HL-60 (cell line): Measurements from ENCODE around the gene GPBP1.

Experiments used
- DNase-seq, 2 experiments: peaks; one replicate each; pipeline ENCODE4 v3.0.0-alpha.2; 2010 to 2020; ENCODE audit warnings: low read depth in 1 of 2, low spot score in 1 of 2
- H3K27ac ChIP-seq: fragments of 250-450 bp; sonication (Bioruptor Pico); replicated peaks from 2 replicates; pipeline ENCODE4 v1.5.1; 2020; ENCODE audit warnings: mild to moderate bottlenecking, moderate library complexity
- H3K27me3 ChIP-seq: fragments of 250-450 bp; sonication (Bioruptor Pico); 2 replicates; pipeline ENCODE4 v1.5.1; 2021; ENCODE audit warnings: mild to moderate bottlenecking, moderate library complexity; ENCODE audit not compliant: insufficient read depth, poor library complexity, severe bottlenecking
- H3K4me3 ChIP-seq: replicated peaks from 2 replicates; pipeline ENCODE4 v1.5.1; 2011; ENCODE audit warnings: mild to moderate bottlenecking, control low read depth, low read length; ENCODE audit not compliant: insufficient read depth
- GABPA ChIP-seq: IDR thresholded peaks from 2 replicates; pipeline ENCODE4 v1.6.1; 2012; ENCODE audit warnings: low read depth
- POLR2AphosphoS5 ChIP-seq: IDR thresholded peaks from 2 replicates; pipeline ENCODE4 v1.6.1; 2012; ENCODE audit warnings: low read depth
- SPI1 ChIP-seq: IDR thresholded peaks from 2 replicates; pipeline ENCODE4 v1.6.1; 2012; ENCODE audit warnings: low read depth, mild to moderate bottlenecking, borderline replicate concordance
- TF ChIP-seq, protein P1 (sequence below): IDR thresholded peaks from 2 replicates; pipeline ENCODE4 v1.6.1; 2012; ENCODE audit warnings: low read depth; ENCODE audit not compliant: insufficient replicate concordance
- TF ChIP-seq, protein P2 (sequence below): IDR thresholded peaks from one replicate; pipeline ENCODE4 v1.5.1; 2011; ENCODE audit warnings: low read length, control low read depth, inconsistent platforms; ENCODE audit not compliant: insufficient read depth

GPBP1 gene

DNA sequence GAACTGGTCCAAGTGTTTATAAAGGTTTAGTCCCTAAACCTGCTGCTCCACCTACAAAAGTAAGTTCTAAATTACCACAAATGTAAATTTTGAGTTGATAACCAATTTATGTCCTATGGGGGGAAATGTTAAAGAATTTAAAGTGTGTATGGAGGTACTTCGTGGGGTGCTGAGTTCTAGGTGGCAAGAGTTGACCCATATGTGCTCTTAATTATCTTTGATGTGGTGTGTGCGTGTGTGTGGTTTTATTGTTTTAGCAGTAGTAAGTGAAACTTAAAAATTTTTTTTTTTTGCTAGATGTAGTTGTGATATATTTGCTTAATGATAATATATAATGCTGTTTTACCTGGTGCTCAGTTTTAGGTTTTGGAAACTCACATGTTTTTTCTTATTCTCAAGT lies 72.6 kb downstream of the GPBP1 start:
- TF ChIP-seq POLR2AphosphoS5 (no peak), SPI1 (no peak), GABPA (no peak)
- TF ChIP-seq, protein P1, sequence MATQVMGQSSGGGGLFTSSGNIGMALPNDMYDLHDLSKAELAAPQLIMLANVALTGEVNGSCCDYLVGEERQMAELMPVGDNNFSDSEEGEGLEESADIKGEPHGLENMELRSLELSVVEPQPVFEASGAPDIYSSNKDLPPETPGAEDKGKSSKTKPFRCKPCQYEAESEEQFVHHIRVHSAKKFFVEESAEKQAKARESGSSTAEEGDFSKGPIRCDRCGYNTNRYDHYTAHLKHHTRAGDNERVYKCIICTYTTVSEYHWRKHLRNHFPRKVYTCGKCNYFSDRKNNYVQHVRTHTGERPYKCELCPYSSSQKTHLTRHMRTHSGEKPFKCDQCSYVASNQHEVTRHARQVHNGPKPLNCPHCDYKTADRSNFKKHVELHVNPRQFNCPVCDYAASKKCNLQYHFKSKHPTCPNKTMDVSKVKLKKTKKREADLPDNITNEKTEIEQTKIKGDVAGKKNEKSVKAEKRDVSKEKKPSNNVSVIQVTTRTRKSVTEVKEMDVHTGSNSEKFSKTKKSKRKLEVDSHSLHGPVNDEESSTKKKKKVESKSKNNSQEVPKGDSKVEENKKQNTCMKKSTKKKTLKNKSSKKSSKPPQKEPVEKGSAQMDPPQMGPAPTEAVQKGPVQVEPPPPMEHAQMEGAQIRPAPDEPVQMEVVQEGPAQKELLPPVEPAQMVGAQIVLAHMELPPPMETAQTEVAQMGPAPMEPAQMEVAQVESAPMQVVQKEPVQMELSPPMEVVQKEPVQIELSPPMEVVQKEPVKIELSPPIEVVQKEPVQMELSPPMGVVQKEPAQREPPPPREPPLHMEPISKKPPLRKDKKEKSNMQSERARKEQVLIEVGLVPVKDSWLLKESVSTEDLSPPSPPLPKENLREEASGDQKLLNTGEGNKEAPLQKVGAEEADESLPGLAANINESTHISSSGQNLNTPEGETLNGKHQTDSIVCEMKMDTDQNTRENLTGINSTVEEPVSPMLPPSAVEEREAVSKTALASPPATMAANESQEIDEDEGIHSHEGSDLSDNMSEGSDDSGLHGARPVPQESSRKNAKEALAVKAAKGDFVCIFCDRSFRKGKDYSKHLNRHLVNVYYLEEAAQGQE = no peak
- TF ChIP-seq, protein P2, sequence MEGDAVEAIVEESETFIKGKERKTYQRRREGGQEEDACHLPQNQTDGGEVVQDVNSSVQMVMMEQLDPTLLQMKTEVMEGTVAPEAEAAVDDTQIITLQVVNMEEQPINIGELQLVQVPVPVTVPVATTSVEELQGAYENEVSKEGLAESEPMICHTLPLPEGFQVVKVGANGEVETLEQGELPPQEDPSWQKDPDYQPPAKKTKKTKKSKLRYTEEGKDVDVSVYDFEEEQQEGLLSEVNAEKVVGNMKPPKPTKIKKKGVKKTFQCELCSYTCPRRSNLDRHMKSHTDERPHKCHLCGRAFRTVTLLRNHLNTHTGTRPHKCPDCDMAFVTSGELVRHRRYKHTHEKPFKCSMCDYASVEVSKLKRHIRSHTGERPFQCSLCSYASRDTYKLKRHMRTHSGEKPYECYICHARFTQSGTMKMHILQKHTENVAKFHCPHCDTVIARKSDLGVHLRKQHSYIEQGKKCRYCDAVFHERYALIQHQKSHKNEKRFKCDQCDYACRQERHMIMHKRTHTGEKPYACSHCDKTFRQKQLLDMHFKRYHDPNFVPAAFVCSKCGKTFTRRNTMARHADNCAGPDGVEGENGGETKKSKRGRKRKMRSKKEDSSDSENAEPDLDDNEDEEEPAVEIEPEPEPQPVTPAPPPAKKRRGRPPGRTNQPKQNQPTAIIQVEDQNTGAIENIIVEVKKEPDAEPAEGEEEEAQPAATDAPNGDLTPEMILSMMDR = no peak
- Histone ChIP-seq H3K27ac (no peak overlapping the region), H3K27me3 (no peaks in the 10 kb centered on the region), H3K4me3 (no peak overlapping the region)
- no peak for DNase-seq

DNA sequence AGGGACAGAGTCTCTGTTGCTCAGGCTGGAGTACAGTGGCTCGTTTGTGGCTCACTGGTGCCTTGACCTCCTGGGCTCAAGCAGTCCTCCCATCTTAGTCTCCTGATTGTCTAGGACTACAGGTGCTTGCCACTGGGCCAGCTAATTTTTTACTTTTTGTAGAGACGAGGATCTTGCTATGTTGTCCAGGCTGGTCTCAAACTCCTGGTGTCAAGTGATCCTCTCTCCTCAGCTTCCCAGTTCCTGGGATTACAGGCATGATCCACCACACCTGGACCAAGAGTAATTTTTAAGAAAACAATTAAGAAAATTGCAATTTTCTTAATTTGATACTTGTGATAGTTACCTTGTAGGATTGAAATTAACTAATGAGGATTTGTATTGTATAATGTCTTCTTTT lies 73.9 kb downstream of the GPBP1 start:
- no peak for TF ChIP-seq GABPA
- TF ChIP-seq POLR2AphosphoS5 = no peak
- TF ChIP-seq, protein P2 = no peak
- TF ChIP-seq, protein P1 = no peak
- TF ChIP-seq SPI1 = no peak
- no peak for DNase-seq
- Histone ChIP-seq H3K27ac (no peak overlapping the region), H3K4me3 (no peak overlapping the region), H3K27me3 (no peaks in the 10 kb centered on the region)

DNA sequence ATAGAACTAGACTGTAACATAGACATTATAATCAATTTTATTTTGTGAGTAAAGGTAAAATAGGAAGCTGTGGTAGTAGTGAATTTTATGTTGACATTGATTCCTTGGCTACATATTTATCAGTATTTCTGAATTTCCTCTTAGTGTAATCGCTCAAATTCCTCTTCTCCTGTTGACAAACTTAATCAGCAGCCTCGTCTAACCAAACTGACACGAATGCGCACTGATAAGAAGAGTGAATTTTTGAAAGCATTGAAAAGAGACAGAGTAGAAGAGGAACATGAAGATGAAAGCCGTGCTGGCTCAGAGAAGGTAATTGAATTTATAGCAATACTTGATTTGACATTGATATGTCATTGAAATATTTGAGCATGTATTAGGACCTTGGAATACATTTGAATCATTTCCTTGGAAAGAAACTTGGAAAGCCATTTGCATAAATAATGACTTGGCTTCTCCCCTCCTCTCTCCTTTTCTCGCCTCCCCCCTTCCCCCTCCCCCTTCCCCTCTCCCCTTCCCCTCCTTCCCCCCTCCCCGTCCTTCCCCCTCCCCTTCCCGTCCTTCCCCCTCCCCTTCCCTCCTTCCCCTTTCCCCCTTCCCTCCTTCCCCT lies 75.5 kb downstream of the GPBP1 start:
- no peak for DNase-seq
- TF ChIP-seq POLR2AphosphoS5 (no peak), GABPA (no peak), SPI1 (no peak)
- TF ChIP-seq, protein P1 = no peak
- TF ChIP-seq, protein P2 = no peak
- H3K4me3 ChIP-seq = no peak overlapping the region
- H3K27ac ChIP-seq = no peak overlapping the region
- H3K27me3 ChIP-seq = no peaks in the 10 kb centered on the region
